PC-3 (cell line): Measurements from ENCODE around the gene RMND5B. TPM values are rescaled to one million over a fixed set of nuclear protein-coding genes. Genes with fewer than 3 reads are reported as not detected.

Source experiments
- ATAC-seq: fragments of 200-7000 bp; cut with Tn5 transposase; 2 replicates; pipeline ENCODE4 v1.9.1; 2020; ENCODE audit warnings: mild to moderate bottlenecking, moderate library complexity
- BruUV-seq: library from RNA; stranded (reverse); fragments of 400-500 nt; replicated peaks from 2 replicates; lab custom pipeline; 2021; lab: Mats Ljungman, UMichigan
- CTCF ChIA-PET: fragments of 300-600 bp; sonication (Branson Sonifier 250); formaldehyde crosslinking; loops from one replicate; lab custom pipeline; 2022; ENCODE audit warnings: antibody characterized with exemption; lab: Charles Lee
- POLR2A ChIA-PET: fragments of 300-600 bp; sonication (Branson Sonifier 250); formaldehyde crosslinking; loops from one replicate; lab custom pipeline; 2022; ENCODE audit warnings: antibody characterized with exemption; ENCODE audit not compliant: unreplicated experiment; lab: Charles Lee
- DNase-seq: peaks from one replicate; pipeline ENCODE4 v3.0.0-alpha.2; 2015
- H2AFZ ChIP-seq: fragments of 300-600 bp; sonication (generic); 2 replicates; pipeline ENCODE4 v1.6.0; 2016; ENCODE audit warnings: antibody characterized with exemption, low read length
- H3F3A ChIP-seq: fragments of 300-600 bp; sonication (generic); one replicate; pipeline ENCODE4 v1.6.0; 2017; ENCODE audit warnings: antibody characterized with exemption, low read length, control low read depth, mild to moderate bottlenecking; ENCODE audit not compliant: unreplicated experiment
- H3K27ac ChIP-seq: fragments of 300-600 bp; sonication (generic); 2 replicates; pipeline ENCODE4 v1.5.1; 2016; ENCODE audit warnings: mild to moderate bottlenecking, low read length
- H3K27me3 ChIP-seq: fragments of 300-600 bp; sonication (generic); 2 replicates; pipeline ENCODE4 v1.6.1; 2016; ENCODE audit warnings: low read length, mixed read lengths
- H3K36me3 ChIP-seq: fragments of 300-600 bp; sonication (generic); 2 replicates; pipeline ENCODE4 v1.6.1; 2016; ENCODE audit warnings: low read depth, mixed run types, low read length, mixed read lengths
- H3K4me1 ChIP-seq: fragments of 300-600 bp; sonication (generic); 2 replicates; pipeline ENCODE4 v1.5.1; 2016; ENCODE audit warnings: low read length; ENCODE audit not compliant: insufficient read depth
- H3K4me2 ChIP-seq: fragments of 300-600 bp; sonication (generic); 2 replicates; pipeline ENCODE4 v1.6.0; 2016; ENCODE audit warnings: low read length
- H3K4me3 ChIP-seq: fragments of 300-600 bp; sonication (generic); 2 replicates; pipeline ENCODE4 v1.5.1; 2016; ENCODE audit warnings: mild to moderate bottlenecking, low read length, mixed read lengths
- H3K79me2 ChIP-seq: fragments of 300-600 bp; sonication (generic); 2 replicates; pipeline ENCODE4 v1.6.1; 2017; ENCODE audit warnings: low read length, mixed read lengths
- H3K9ac ChIP-seq: fragments of 300-600 bp; sonication (generic); 2 replicates; pipeline ENCODE4 v1.6.0; 2016; ENCODE audit warnings: mild to moderate bottlenecking, low read length
- H3K9me2 ChIP-seq: fragments of 300-600 bp; sonication (generic); replicated peaks from 2 replicates; pipeline ENCODE4 v1.6.1; 2016; ENCODE audit warnings: mixed run types, low read length, mixed read lengths
- H3K9me3 ChIP-seq: fragments of 300-600 bp; sonication (generic); 2 replicates; pipeline ENCODE4 v1.6.1; 2016; ENCODE audit warnings: low read length, mixed read lengths
- H4K20me1 ChIP-seq: fragments of 300-600 bp; sonication (generic); 2 replicates; pipeline ENCODE4 v1.6.1; 2016; ENCODE audit warnings: low read length, mixed read lengths
- CTCF ChIP-seq: fragments of 300-600 bp; sonication (generic); conservative IDR thresholded peaks from 2 replicates; pipeline ENCODE4 v1.5.1; 2017; ENCODE audit warnings: antibody characterized with exemption, low read depth, mild to moderate bottlenecking, low read length
- EZH2 ChIP-seq: fragments of 300-600 bp; sonication (generic); IDR thresholded peaks from one replicate; pipeline ENCODE4 v1.6.1; 2017; ENCODE audit warnings: antibody characterized with exemption, mild to moderate bottlenecking, low read length; ENCODE audit not compliant: unreplicated experiment
- EZH2phosphoT487 ChIP-seq: fragments of 300-600 bp; sonication (generic); IDR thresholded peaks from 2 replicates; pipeline ENCODE4 v1.6.1; 2018; ENCODE audit warnings: mild to moderate bottlenecking, antibody characterized with exemption, low read length, borderline replicate concordance
- intact Hi-C: fragments of 100-400 bp; cut with micrococcal nuclease; formaldehyde crosslinking; loops from 2 replicates; pipeline ENCODE4 v1.9.0; 2023
- total RNA-seq: library from RNA; depleted of rRNA; stranded (reverse); fragments of >200 nt; gene quantifications from 2 replicates; pipeline ENCODE4 v1.2.3, GENCODE V29; 2014

RMND5B gene
- total RNA-seq, 1 experiment from 2014 or later: 33.2 TPM

GRCh38 chr5:178192244-178192643 lies 61.4 kb downstream of the RMND5B start:
- no peaks in the 10 kb centered on the region for H4K20me1 ChIP-seq
- no TSS peak for BruUV-seq

GRCh38 chr5:178192787-178193186 lies 62.0 kb downstream of the RMND5B start:
- Histone ChIP-seq H2AFZ (no peak overlapping the region), H3F3A (no peaks in the 10 kb centered on the region), H3K36me3 (no peaks in the 10 kb centered on the region), H3K4me3 (no peak overlapping the region), H4K20me1 (no peaks in the 10 kb centered on the region), H3K79me2 (no peaks in the 10 kb centered on the region), H3K27me3 (no peaks in the 10 kb centered on the region), H3K9me2 (no peaks in the 10 kb centered on the region), H3K9me3 (no peaks in the 10 kb centered on the region), H3K9ac (no peak overlapping the region), H3K27ac (no peak overlapping the region; the same call in 1 of the 2 replicates), H3K4me1 (peaks cover 8% of the 10 kb centered on the region), H3K4me2 (peak overlapping the region; percentile 29; the same call in 1 of the 2 replicates)
- no peak for ATAC-seq
- TF ChIP-seq CTCF: no peak
- TF ChIP-seq EZH2phosphoT487: no peak
- TF ChIP-seq EZH2: no peak
- no peak for DNase-seq
- ChIA-PET POLR2A (no interaction called here), CTCF (no interaction called here)
- intact Hi-C loops: no loop called here
- no TSS peak for BruUV-seq

More at GRCh38 chr5:178192244-178192643, 61.4 kb downstream of the RMND5B start:
- intact Hi-C loops: no loop called here
- ATAC-seq: peak; percentile 84
- Histone ChIP-seq H2AFZ (no peak overlapping the region), H3K27me3 (no peaks in the 10 kb centered on the region), H3K4me3 (no peak overlapping the region), H3K4me1 (peaks cover 8% of the 10 kb centered on the region), H3K9me3 (no peaks in the 10 kb centered on the region), H3K9me2 (no peaks in the 10 kb centered on the region), H3K27ac (no peak overlapping the region), H3K4me2 (no peak overlapping the region), H3K79me2 (no peaks in the 10 kb centered on the region), H3K9ac (no peak overlapping the region), H3K36me3 (no peaks in the 10 kb centered on the region), H3F3A (no peaks in the 10 kb centered on the region)
- DNase-seq: peak; percentile 95
- POLR2A ChIA-PET: interaction anchor here (0.5 kb wide), 1 partner anchor 579 kb away, joined by 3 read pairs; no protein-coding TSS in a partner anchor
- no peak for TF ChIP-seq EZH2phosphoT487
- no peak for TF ChIP-seq EZH2
- TF ChIP-seq CTCF: no peak
- CTCF ChIA-PET: no interaction called here

GRCh38 chr5:178193251-178193809 lies 62.5 kb downstream of the RMND5B start:
- ChIA-PET CTCF (no interaction called here), POLR2A (no interaction called here)
- Histone ChIP-seq H3K9me2 (no peaks in the 10 kb centered on the region), H3F3A (no peaks in the 10 kb centered on the region), H2AFZ (no peak overlapping the region), H3K4me3 (no peak overlapping the region), H3K9ac (no peak overlapping the region), H3K4me1 (peaks cover 8% of the 10 kb centered on the region), H3K27ac (no peak overlapping the region), H3K4me2 (peak overlapping the region; percentile 29; the same call in 1 of the 2 replicates), H3K9me3 (no peaks in the 10 kb centered on the region), H3K36me3 (no peaks in the 10 kb centered on the region), H4K20me1 (no peaks in the 10 kb centered on the region), H3K27me3 (no peaks in the 10 kb centered on the region), H3K79me2 (no peaks in the 10 kb centered on the region)
- BruUV-seq: no TSS peak
- DNase-seq (peak; percentile 49), ATAC-seq (peak; percentile 18)
- no peak for TF ChIP-seq EZH2
- intact Hi-C loops: no loop called here
